Measurements from ENCODE around the gene RNF130. TPM values are rescaled to one million over a fixed set of nuclear protein-coding genes. Genes with fewer than 3 reads are reported as not detected.
"Not testable (repeated sequence)": the region's sequence is repeated elsewhere in the genome, so short reads cannot be mapped to it uniquely, and the experiment has no call there.

Gene RNF130
- total RNA-seq, 1 donor from 2014 or later = 7.3 TPM

- no peaks in the 10 kb centered on the region for H3K36me3 Mint-ChIP-seq (ENCODE audit: low read depth)
- intact Hi-C loops (cut with micrococcal nuclease) = no loop called here
- H3K27me3 Mint-ChIP-seq = peaks cover 3% of the 10 kb centered on the region
- H3K9me3 Mint-ChIP-seq = no peaks in the 10 kb centered on the region
- H3K4me3 Mint-ChIP-seq = no peak overlapping the region
- no peaks in the 10 kb centered on the region for H3K4me1 Mint-ChIP-seq
- H3K27ac Mint-ChIP-seq = no peak overlapping the region
- no peak for DNase-seq
Measured at GRCh38 chr5:180098526-180098925, 27.0 kb upstream of the RNF130 start.

GRCh38 chr5:180097926-180098325 lies 26.4 kb upstream of the RNF130 start:
- H3K36me3 Mint-ChIP-seq (ENCODE audit: low read depth) = no peaks in the 10 kb centered on the region
- no peak overlapping the region for H3K4me3 Mint-ChIP-seq
- no peaks in the 10 kb centered on the region for H3K4me1 Mint-ChIP-seq
- intact Hi-C loops (cut with micrococcal nuclease) = no loop called here
- H3K9me3 Mint-ChIP-seq = no peaks in the 10 kb centered on the region
- peaks cover 3% of the 10 kb centered on the region for H3K27me3 Mint-ChIP-seq
- H3K27ac Mint-ChIP-seq = no peak overlapping the region
- DNase-seq = no peak

GRCh38 chr5:180097163-180097894 lies 25.8 kb upstream of the RNF130 start:
- DNase-seq = no peak
- Mint-ChIP-seq H3K36me3 (ENCODE audit: low read depth) (no peaks in the 10 kb centered on the region), H3K9me3 (no peaks in the 10 kb centered on the region), H3K4me1 (no peaks in the 10 kb centered on the region), H3K27me3 (peaks cover 3% of the 10 kb centered on the region), H3K27ac (no peak overlapping the region), H3K4me3 (no peak overlapping the region)
- intact Hi-C loops (cut with micrococcal nuclease) = no loop called here

- Mint-ChIP-seq H3K4me3 (no peak overlapping the region), H3K36me3 (ENCODE audit: low read depth) (no peaks in the 10 kb centered on the region), H3K27me3 (peaks cover 3% of the 10 kb centered on the region), H3K4me1 (no peaks in the 10 kb centered on the region), H3K9me3 (no peaks in the 10 kb centered on the region), H3K27ac (no peak overlapping the region)
- DNase-seq = no peak
- intact Hi-C loops (cut with micrococcal nuclease) = no loop called here
Measured at GRCh38 chr5:180096616-180097015, 25.1 kb upstream of the RNF130 start.

- H3K4me3 Mint-ChIP-seq = no peak overlapping the region
- H3K27ac Mint-ChIP-seq = no peak overlapping the region
- H3K27me3 Mint-ChIP-seq = peaks cover 5% of the 10 kb centered on the region
- intact Hi-C loops (cut with micrococcal nuclease) = no loop called here
- H3K9me3 Mint-ChIP-seq = no peaks in the 10 kb centered on the region
- H3K4me1 Mint-ChIP-seq = no peaks in the 10 kb centered on the region
- no peaks in the 10 kb centered on the region for H3K36me3 Mint-ChIP-seq (ENCODE audit: low read depth)
- DNase-seq = no peak
Measured at GRCh38 chr5:180095545-180095944, 24.0 kb upstream of the RNF130 start.

- intact Hi-C loops (cut with micrococcal nuclease) = no loop called here
- H3K27me3 Mint-ChIP-seq = peaks cover 8% of the 10 kb centered on the region
- no peak overlapping the region for H3K4me3 Mint-ChIP-seq
- H3K4me1 Mint-ChIP-seq = peaks cover 3% of the 10 kb centered on the region
- no peak for DNase-seq
- no peak overlapping the region for H3K27ac Mint-ChIP-seq
- H3K36me3 Mint-ChIP-seq (ENCODE audit: low read depth) = no peaks in the 10 kb centered on the region
- H3K9me3 Mint-ChIP-seq = no peaks in the 10 kb centered on the region
Measured at GRCh38 chr5:180093651-180094382, 22.3 kb upstream of the RNF130 start.

GRCh38 chr5:180093241-180093640 lies 21.7 kb upstream of the RNF130 start:
- Mint-ChIP-seq H3K36me3 (ENCODE audit: low read depth) (no peaks in the 10 kb centered on the region), H3K9me3 (no peaks in the 10 kb centered on the region), H3K27ac (no peak overlapping the region), H3K4me1 (peaks cover 3% of the 10 kb centered on the region), H3K4me3 (no peak overlapping the region), H3K27me3 (peaks cover 8% of the 10 kb centered on the region)
- intact Hi-C loops (cut with micrococcal nuclease) = no loop called here
- no peak for DNase-seq

- intact Hi-C loops (cut with micrococcal nuclease) = no loop called here
- no peak for DNase-seq
- Mint-ChIP-seq H3K27me3 (peaks cover 8% of the 10 kb centered on the region), H3K4me1 (peaks cover 10% of the 10 kb centered on the region), H3K9me3 (no peaks in the 10 kb centered on the region), H3K36me3 (ENCODE audit: low read depth) (no peaks in the 10 kb centered on the region), H3K27ac (peak overlapping the region; percentile 20), H3K4me3 (peak overlapping the region; percentile 84)
Measured at GRCh38 chr5:180090769-180091546, 19.4 kb upstream of the RNF130 start.

GRCh38 chr5:180090098-180090768 lies 18.7 kb upstream of the RNF130 start:
- Mint-ChIP-seq H3K9me3 (no peaks in the 10 kb centered on the region), H3K27me3 (peaks cover 6% of the 10 kb centered on the region), H3K27ac (no peak overlapping the region), H3K4me3 (peak overlapping the region; percentile 84), H3K36me3 (ENCODE audit: low read depth) (no peaks in the 10 kb centered on the region), H3K4me1 (peaks cover 14% of the 10 kb centered on the region)
- DNase-seq = peak; percentile 93
- intact Hi-C loops (cut with micrococcal nuclease) = no loop called here

- H3K27me3 Mint-ChIP-seq; intact Hi-C loops (cut with micrococcal nuclease); H3K27ac Mint-ChIP-seq; H3K36me3 Mint-ChIP-seq (ENCODE audit: low read depth); DNase-seq; H3K4me3 Mint-ChIP-seq; H3K9me3 Mint-ChIP-seq: not testable (repeated sequence)
- peaks cover 14% of the 10 kb centered on the region for H3K4me1 Mint-ChIP-seq
Measured at GRCh38 chr5:180089628-180090027, 18.1 kb upstream of the RNF130 start.

- intact Hi-C loops (cut with micrococcal nuclease) = no loop called here
- no peak for DNase-seq
- Mint-ChIP-seq H3K27ac (no peak overlapping the region), H3K27me3 (peaks cover 6% of the 10 kb centered on the region), H3K9me3 (no peaks in the 10 kb centered on the region), H3K36me3 (ENCODE audit: low read depth) (no peaks in the 10 kb centered on the region), H3K4me1 (peaks cover 14% of the 10 kb centered on the region), H3K4me3 (no peak overlapping the region)
Measured at GRCh38 chr5:180088561-180088960, 17.0 kb upstream of the RNF130 start.

- peaks cover 14% of the 10 kb centered on the region for H3K4me1 Mint-ChIP-seq
- H3K36me3 Mint-ChIP-seq (ENCODE audit: low read depth) = no peaks in the 10 kb centered on the region
- H3K27ac Mint-ChIP-seq = no peak overlapping the region
- no peak overlapping the region for H3K4me3 Mint-ChIP-seq
- intact Hi-C loops (cut with micrococcal nuclease) = no loop called here
- peaks cover 6% of the 10 kb centered on the region for H3K27me3 Mint-ChIP-seq
- H3K9me3 Mint-ChIP-seq = no peaks in the 10 kb centered on the region
- no peak for DNase-seq
Measured at GRCh38 chr5:180086816-180087399, 15.3 kb upstream of the RNF130 start.

GRCh38 chr5:180085837-180086236 lies 14.3 kb upstream of the RNF130 start:
- Mint-ChIP-seq H3K27ac (peak overlapping the region; percentile 5), H3K36me3 (ENCODE audit: low read depth) (no peaks in the 10 kb centered on the region), H3K27me3 (peaks cover 8% of the 10 kb centered on the region), H3K4me3 (peak overlapping the region; percentile 21), H3K4me1 (peaks cover 14% of the 10 kb centered on the region), H3K9me3 (no peaks in the 10 kb centered on the region)
- intact Hi-C loops (cut with micrococcal nuclease) = no loop called here
- peak; percentile 71 for DNase-seq

All from activated CD4-positive, alpha-beta T cell treated with anti-CD3 and anti-CD28 coated beads, Interleukin-2, amount 10 ng/mL, durations not matched to agents 24 days and 14 days (primary cell).